Panc1 (cell line): ENCODE measurements around the gene MSGN1.

Experiments
- TF ChIP-seq, protein P1 (sequence below), 2 experiments: IDR thresholded peaks; 2 replicates each; pipeline ENCODE4 v1.6.1; 2011 to 2012; ENCODE audit warnings: low read depth in 2 of 2, control low read depth in 1 of 2, low read length in 1 of 2, mild to moderate bottlenecking in 1 of 2, moderate library complexity in 1 of 2; ENCODE audit not compliant: insufficient read depth in 1 of 2
- TF ChIP-seq, protein P2 (sequence below): fragments of 450-650 bp; IDR thresholded peaks from 2 replicates; pipeline ENCODE4 v1.5.1; 2017; ENCODE audit warnings: mild to moderate bottlenecking

GRCh38 chr2:17771956-17772355, 44.3 kb upstream of the MSGN1 start:
- TF ChIP-seq, protein P1, sequence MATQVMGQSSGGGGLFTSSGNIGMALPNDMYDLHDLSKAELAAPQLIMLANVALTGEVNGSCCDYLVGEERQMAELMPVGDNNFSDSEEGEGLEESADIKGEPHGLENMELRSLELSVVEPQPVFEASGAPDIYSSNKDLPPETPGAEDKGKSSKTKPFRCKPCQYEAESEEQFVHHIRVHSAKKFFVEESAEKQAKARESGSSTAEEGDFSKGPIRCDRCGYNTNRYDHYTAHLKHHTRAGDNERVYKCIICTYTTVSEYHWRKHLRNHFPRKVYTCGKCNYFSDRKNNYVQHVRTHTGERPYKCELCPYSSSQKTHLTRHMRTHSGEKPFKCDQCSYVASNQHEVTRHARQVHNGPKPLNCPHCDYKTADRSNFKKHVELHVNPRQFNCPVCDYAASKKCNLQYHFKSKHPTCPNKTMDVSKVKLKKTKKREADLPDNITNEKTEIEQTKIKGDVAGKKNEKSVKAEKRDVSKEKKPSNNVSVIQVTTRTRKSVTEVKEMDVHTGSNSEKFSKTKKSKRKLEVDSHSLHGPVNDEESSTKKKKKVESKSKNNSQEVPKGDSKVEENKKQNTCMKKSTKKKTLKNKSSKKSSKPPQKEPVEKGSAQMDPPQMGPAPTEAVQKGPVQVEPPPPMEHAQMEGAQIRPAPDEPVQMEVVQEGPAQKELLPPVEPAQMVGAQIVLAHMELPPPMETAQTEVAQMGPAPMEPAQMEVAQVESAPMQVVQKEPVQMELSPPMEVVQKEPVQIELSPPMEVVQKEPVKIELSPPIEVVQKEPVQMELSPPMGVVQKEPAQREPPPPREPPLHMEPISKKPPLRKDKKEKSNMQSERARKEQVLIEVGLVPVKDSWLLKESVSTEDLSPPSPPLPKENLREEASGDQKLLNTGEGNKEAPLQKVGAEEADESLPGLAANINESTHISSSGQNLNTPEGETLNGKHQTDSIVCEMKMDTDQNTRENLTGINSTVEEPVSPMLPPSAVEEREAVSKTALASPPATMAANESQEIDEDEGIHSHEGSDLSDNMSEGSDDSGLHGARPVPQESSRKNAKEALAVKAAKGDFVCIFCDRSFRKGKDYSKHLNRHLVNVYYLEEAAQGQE (IDR thresholded peaks at IDR 0.05; ENCODE audit: insufficient read depth in 1 of 2, low read depth in 2 of 2, low read length in 1 of 2): no peak
- TF ChIP-seq, protein P2, sequence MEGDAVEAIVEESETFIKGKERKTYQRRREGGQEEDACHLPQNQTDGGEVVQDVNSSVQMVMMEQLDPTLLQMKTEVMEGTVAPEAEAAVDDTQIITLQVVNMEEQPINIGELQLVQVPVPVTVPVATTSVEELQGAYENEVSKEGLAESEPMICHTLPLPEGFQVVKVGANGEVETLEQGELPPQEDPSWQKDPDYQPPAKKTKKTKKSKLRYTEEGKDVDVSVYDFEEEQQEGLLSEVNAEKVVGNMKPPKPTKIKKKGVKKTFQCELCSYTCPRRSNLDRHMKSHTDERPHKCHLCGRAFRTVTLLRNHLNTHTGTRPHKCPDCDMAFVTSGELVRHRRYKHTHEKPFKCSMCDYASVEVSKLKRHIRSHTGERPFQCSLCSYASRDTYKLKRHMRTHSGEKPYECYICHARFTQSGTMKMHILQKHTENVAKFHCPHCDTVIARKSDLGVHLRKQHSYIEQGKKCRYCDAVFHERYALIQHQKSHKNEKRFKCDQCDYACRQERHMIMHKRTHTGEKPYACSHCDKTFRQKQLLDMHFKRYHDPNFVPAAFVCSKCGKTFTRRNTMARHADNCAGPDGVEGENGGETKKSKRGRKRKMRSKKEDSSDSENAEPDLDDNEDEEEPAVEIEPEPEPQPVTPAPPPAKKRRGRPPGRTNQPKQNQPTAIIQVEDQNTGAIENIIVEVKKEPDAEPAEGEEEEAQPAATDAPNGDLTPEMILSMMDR: no peak
